ENCODE measurements around the gene HMBS.
A peak's percentile ranks its signal among the peaks of the same experiment; 100 is the strongest.
"Not testable (repeated sequence)": the region's sequence is repeated elsewhere in the genome, so short reads cannot be mapped to it uniquely, and the experiment has no call there.

HMBS gene

DNA sequence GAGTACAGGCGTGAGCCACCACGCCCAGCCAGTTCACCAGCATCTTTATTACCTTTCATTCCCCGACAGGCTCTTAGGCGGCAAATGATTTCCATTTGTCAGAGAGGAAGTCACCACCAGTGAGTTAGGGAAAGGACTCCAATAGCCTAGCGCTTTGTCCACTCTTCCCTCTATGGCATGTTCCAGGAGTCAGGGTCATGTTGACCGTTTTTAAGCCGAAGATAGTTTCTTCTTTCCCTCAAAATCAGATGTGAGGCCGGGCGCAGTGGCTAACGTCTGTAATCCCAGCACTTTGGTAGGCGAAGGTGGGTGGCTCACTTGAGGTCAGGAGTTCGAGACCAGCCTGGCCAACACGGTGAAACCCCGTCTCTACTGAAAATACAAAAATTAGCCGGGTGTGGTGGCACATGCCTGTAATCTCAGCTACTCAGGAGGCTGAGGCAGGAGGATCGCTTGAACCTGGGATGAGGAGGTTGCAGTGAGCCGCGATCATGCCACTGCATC lies 18.5 kb downstream of the HMBS start:
- not testable (repeated sequence) for DNase-seq

GRCh38 chr11:119103793-119104192 lies 19.1 kb downstream of the HMBS start:
- no peak for DNase-seq

- peak; percentile 90 for DNase-seq
Measured at GRCh38 chr11:119106564-119107537, 22.2 kb downstream of the HMBS start, which contains the start of gene C2CD2L. TSS of gene C2CD2L (plus strand) at chr11:119107344. CDS start at chr11:119107742, 398 bp downstream.

- no peak for DNase-seq
Measured at GRCh38 chr11:119107538-119108145, 23.0 kb downstream of the HMBS start.

DNA sequence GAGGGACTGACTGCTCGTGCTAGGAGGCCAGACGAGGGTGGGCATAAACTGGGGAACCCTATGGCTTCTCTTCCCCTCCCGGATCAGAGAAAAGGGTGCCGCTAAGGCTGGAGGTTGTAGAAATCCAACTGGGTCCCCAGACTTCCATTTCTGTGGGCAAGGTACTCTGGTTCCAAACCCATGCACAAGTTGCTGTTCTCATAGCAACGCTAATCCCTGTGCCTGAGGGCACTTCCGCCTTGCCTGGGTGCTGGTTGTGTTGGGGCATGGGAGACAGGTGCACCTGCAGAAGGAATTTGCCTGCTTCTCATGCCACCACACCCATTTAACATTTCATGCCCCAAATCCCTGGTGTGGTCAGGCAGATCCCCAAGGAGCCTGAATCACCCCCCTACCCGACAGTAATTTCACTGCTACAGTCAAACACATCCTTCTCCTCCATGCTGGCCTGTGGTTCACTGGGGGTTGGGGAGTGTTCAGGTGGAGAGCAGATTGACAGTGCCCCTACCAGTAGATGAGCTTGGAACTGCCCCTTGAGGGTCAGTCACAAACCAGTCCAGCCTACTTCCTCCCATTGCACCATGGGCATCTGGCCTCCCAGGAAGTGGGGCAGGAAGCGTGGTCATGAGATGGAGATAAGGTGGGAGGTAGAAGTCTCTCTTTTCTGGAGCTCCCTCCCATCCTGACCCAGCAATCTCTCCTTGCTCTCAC lies 23.6 kb downstream of the HMBS start:
- DNase-seq, result no peak

DNA sequence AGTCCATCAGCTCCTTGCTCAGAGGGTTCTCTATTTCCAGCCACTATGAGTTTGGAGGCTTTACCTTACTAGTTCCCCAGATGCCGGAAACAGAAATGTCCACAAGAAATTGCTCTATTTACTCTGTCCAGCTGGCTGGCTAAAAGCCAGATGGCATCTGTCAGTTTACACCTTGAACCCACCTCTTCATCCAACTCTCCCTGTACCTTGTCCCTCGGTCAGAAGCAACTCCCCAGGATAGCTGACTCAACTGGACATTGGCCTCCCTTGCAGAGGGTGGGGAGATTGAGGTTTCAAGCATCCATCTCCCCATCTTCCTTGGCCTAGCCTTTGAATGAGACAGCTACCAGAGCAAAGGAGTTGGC lies 24.2 kb downstream of the HMBS start:
- DNase-seq, result no peak

DNA sequence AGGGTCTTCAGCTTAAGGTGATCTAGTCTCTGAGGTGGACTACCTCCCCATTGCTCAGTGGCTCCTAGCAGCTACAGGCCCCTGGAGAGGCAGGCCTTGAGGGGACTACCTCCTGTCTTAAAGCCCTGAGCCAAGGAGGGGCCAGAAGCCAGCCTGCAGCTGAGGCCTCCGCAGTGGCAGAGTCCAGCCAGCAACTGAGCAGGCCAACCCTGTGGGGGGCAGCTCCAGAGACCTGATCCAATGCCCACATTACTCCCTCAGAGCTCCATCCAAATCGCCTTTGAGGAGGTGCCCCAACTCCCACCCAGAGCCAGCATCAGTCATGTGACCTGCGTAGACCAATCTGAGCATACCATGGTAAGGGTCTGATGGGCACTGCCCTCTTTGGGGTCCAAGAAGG lies 25.2 kb downstream of the HMBS start:
- DNase-seq, result no peak

DNA sequence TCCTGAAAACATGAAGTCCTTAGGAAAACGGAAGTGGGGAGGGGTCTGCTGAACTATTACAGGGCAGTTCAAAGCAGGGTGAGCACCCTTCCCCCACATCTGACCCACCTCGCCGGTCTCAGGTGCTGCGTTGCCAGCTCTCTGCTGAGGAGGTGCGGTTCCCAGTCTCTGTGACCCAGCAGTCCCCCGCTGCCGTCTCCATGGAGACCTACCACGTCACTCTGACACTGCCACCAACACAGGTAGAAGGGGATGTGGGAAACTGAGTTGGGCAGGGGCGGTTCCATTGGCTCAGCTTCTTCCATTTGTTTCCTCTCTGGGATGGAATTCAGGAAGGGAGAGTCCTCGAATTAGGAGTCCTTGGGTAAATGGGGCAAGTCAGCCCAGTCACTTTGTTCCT lies 25.8 kb downstream of the HMBS start:
- no peak for DNase-seq

DNA sequence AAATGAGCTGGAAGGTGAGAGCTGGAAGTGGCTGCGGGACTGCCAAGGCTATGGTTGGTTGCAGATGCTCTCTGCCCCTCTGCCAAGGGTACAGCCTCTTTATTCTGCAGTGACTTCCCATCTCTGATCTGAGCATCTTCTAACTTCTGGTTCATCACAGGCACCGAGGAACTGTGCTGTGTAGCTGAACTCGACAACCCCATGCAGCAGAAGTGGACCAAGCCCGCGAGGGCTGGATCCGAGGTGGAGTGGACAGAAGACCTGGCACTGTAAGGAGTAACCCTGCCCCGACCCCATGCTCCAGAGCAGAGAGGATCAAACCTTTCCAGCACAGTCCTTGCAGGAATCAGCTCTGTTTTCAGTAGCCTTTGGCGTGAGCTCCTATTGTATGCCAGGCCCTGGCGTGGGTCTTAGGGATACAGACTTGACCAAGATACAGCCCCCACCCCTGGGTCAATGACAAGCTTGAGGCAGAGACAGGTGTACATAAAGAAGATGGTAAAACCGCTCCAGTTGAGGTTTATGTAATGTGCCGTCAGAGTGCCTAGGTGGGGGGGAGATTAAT lies 26.8 kb downstream of the HMBS start:
- DNase-seq, result no peak

GRCh38 chr11:119112314-119113020 lies 27.8 kb downstream of the HMBS start:
- no peak for DNase-seq

DNA sequence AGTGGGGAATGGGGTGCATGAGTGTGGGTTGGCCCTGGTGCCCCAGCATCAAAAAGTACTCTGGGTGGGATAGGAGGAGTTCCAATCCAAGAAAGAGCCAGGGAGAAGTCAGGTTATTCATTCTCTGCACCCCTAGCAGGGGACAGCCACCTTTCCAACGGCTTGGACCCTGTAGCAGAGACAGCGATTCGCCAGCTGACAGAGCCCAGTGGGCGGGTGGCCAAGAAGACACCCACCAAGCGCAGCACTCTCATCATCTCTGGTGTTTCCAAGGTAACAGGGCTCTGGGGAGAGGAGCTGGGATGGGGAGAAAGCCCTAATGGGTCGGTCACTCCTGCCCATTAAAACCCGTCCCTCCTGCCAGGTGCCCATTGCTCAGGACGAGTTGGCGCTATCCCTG lies 29.0 kb downstream of the HMBS start:
- no peak for DNase-seq

GRCh38 chr11:119114351-119114750 lies 29.7 kb downstream of the HMBS start:
- no peak for DNase-seq

DNA sequence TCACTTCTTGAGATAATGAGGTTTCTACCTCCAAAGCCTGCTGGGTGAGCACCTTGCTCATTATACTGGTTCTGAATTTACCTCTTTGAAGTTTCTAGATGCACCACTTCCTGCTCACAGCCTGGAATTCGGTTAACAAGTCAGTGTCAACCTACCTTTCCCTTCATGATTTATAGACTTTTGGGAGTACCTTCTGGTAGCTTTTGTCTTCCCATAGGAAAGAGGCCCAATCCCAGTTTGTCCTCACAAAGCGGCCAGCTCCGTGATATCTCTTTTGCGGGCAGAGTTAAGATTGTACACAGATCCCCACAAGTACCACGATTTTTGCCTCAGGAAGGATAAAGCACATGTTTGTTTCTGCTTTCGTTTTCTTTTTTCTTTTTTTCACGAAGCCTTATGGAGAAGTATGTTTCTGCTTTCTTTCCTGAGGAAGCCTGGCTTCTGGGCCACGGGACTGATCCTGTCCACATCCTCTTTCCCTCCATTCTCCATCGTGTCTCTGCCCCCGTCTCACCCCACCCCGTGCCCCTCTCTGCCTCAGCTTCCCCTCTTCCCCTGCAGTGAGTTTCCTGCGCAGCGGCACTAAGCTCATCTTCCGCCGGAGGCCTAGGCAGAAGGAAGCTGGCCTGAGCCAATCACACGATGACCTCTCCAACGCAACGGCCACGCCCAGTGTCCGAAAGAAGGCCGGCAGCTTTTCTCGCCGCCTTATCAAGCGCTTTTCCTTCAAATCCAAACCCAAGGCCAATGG lies 31.0 kb downstream of the HMBS start:
- no peak for DNase-seq

GRCh38 chr11:119116235-119116594 lies 31.5 kb downstream of the HMBS start:
- no peak for DNase-seq

- DNase-seq, result no peak
Measured at GRCh38 chr11:119116601-119117000, 31.9 kb downstream of the HMBS start.

- DNase-seq, result no peak
Measured at GRCh38 chr11:119117004-119117706, 32.5 kb downstream of the HMBS start.

GRCh38 chr11:119118227-119118626 lies 33.5 kb downstream of the HMBS start:
- no peak for DNase-seq

DNA sequence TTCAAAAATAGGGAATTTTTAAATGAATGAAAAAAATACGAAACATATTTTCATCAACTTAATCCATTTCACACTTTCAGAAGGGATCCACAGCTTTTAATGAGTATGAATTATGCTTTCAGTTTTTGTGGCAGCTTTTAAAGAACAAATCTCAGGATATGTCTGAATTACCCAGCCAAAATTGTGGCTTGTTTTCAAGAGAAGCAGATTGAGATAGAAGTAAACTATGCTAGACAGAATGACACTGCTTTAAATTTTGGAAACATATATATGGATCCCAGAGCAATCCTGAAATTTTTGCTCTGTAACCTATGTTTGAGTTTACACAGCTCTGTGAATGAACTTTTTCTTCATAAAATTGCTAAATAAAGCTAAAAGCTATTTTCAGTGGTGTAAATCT lies 34.3 kb downstream of the HMBS start:
- no peak for DNase-seq

DNA sequence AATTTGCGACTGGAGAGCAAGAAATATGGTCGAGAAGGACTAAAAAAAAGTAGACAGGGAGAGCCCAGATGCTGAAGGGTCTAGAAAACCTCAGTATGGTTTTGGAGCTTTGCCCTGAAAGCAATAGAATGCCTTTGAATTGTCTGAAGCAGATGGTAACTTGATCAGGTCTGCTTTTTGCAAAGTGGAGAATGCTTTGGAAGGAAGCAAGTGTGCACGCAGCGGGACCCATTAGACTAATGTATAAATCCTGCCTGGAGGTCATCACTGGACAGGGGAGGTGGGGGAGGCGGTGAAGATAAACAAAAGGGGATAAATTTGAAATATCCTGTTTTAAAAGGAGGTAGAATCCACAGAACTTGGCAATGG lies 35.9 kb downstream of the HMBS start:
- peak; percentile 65 for DNase-seq

DNA sequence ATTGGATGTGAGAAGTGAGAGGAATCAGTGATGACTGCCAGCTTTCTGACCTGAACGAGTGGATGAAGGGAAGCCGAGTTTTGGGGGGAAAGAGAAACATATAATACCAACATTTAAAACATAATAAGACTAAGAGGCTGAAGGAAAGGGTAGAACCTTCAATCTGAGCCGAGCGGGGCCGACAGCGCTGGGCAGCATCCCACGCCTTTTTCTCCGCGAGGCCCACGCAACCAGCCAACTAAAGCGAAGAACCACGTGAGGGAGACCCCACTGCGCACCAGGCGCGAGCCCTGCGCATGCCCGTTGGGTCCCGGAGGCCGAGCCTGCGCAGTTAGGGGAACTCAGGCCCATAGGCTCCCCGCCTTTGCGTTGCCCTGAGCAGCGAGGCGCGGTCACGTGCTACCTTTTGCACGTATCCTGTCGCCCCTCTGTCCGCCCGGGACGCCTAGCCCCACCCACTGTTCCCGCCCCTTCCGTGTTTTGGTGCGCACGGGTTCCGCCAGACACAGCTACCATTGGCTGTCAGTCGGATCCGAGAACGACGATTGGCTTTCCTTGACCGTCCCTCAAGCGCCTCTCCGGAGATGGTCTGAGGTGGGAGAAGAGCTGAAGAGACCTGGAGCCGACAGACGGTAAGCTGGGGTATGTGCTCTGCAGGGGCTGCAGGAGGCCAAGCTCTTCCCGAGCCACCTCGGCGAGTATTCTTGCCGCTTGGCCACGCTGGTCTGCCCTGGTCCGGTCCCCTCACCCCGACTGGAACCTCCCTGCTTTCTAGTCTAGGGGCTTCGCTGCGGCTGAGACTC lies 36.5 kb downstream of the HMBS start, which contains the start of gene HINFP:
TSS of gene HINFP (plus strand) at position 573 of the 803 bp plus-strand sequence. CDS start 5,365 bp downstream, outside the sequence.
- DNase-seq, result peak; percentile 99

Measured in fibroblast of skin of right quadriceps (primary cell).